H54 (cell line): Measurements from ENCODE around the gene ZNF341.
"Not testable (repeated sequence)": the region's sequence is repeated elsewhere in the genome, so short reads cannot be mapped to it uniquely, and the experiment has no call there.

Experiments used
- DNase-seq: peaks from one replicate; pipeline ENCODE4 v3.0.0; 2011; ENCODE audit warnings: low spot score, mixed read lengths; ENCODE audit not compliant: insufficient read length
- FAIRE-seq: peaks from 3 replicates; lab custom pipeline; 2011; peaks lifted over from hg19 to GRCh38; lab: Jason Lieb, UNC
- POLR2A ChIP-seq: IDR thresholded peaks from 2 replicates; pipeline ENCODE4 v1.6.1; 2011; ENCODE audit warnings: low read depth, mild to moderate bottlenecking, low read length

The ZNF341 gene

GRCh38 chr20:33693741-33694638 lies 37.8 kb upstream of the ZNF341 start:
- no peak for FAIRE-seq
- no peak for DNase-seq
- TF ChIP-seq POLR2A, result no peak

- TF ChIP-seq POLR2A, result no peak
- no peak for DNase-seq
- no peak for FAIRE-seq
Measured at GRCh38 chr20:33694639-33695012, 37.2 kb upstream of the ZNF341 start.

GRCh38 chr20:33696448-33696847 lies 35.3 kb upstream of the ZNF341 start:
- TF ChIP-seq POLR2A, result no peak
- FAIRE-seq (no peak), DNase-seq (no peak)

GRCh38 chr20:33697129-33697528 lies 34.7 kb upstream of the ZNF341 start:
- DNase-seq (no peak), FAIRE-seq (no peak)
- no peak for TF ChIP-seq POLR2A

- DNase-seq, FAIRE-seq: not testable (repeated sequence)
Measured at GRCh38 chr20:33698966-33699365, 32.8 kb upstream of the ZNF341 start.

GRCh38 chr20:33700696-33701441 lies 30.9 kb upstream of the ZNF341 start:
- not testable (repeated sequence) for FAIRE-seq, DNase-seq

- DNase-seq (no peak), FAIRE-seq (no peak)
- no peak for TF ChIP-seq POLR2A
Measured at GRCh38 chr20:33701629-33702450, 30.0 kb upstream of the ZNF341 start.

- FAIRE-seq, result no peak
- DNase-seq, result no peak
- TF ChIP-seq POLR2A, result no peak
Measured at GRCh38 chr20:33702861-33703260, 28.9 kb upstream of the ZNF341 start.

- TF ChIP-seq POLR2A, result no peak
- DNase-seq, result no peak
- no peak for FAIRE-seq
Measured at GRCh38 chr20:33703498-33704137, 28.2 kb upstream of the ZNF341 start.

GRCh38 chr20:33704197-33704924 lies 27.4 kb upstream of the ZNF341 start:
- DNase-seq, result no peak

GRCh38 chr20:33707668-33708067 lies 24.1 kb upstream of the ZNF341 start:
- TF ChIP-seq POLR2A, result no peak
- DNase-seq (no peak), FAIRE-seq (no peak)

More at GRCh38 chr20:33704197-33704924, 27.4 kb upstream of the ZNF341 start:
- no peak for TF ChIP-seq POLR2A
- FAIRE-seq, result no peak

GRCh38 chr20:33709398-33709797 lies 22.4 kb upstream of the ZNF341 start:
- FAIRE-seq (no peak), DNase-seq (no peak)
- no peak for TF ChIP-seq POLR2A
